Measurements from ENCODE around the gene KCNQ4. TPM values are rescaled to one million over a fixed set of nuclear protein-coding genes. Genes with fewer than 3 reads are reported as not detected.

KCNQ4 gene
- total RNA-seq, 2 donors from 2014 or later = 1.0 to 1.7 TPM

- Histone ChIP-seq H3K27me3 (no peaks in the 10 kb centered on the region), H3K9me3 (peaks cover 4 to 7% of the 10 kb centered on the region in 2 donors), H3K36me3 (peaks cover 10% of the 10 kb centered on the region), H3K4me3 (no peak overlapping the region), H3K4me1 (no peaks in the 10 kb centered on the region), H3K27ac (no peak overlapping the region)
- no peak for DNase-seq (ENCODE audit: low spot score)
- no peak for TF ChIP-seq CTCF (IDR thresholded peaks at IDR 0.05)
These were observed 7.1 kb upstream of the KCNQ4 start for GRCh38 chr1:40776236-40777072.

GRCh38 chr1:40777224-40777970 is 6.2 kb upstream of the KCNQ4 start:
- Histone ChIP-seq H3K4me3 (no peak overlapping the region), H3K9me3 (peaks cover 4 to 7% of the 10 kb centered on the region in 2 donors), H3K27me3 (no peaks in the 10 kb centered on the region), H3K36me3 (peaks cover under 1% of the 10 kb centered on the region), H3K4me1 (peaks cover 0 to 4% of the 10 kb centered on the region in 2 donors), H3K27ac (no peak overlapping the region)
- DNase-seq (ENCODE audit: low spot score) = no peak
- no peak for TF ChIP-seq CTCF (IDR thresholded peaks at IDR 0.05)

- Histone ChIP-seq H3K9me3 (peaks cover 4 to 7% of the 10 kb centered on the region in 2 donors), H3K27me3 (no peaks in the 10 kb centered on the region), H3K27ac (no peak overlapping the region), H3K4me3 (no peak overlapping the region), H3K36me3 (no peaks in the 10 kb centered on the region), H3K4me1 (peaks cover 0 to 23% of the 10 kb centered on the region in 2 donors)
- DNase-seq (ENCODE audit: low spot score) = no peak
- TF ChIP-seq CTCF (IDR thresholded peaks at IDR 0.05) = no peak
These were observed 2.6 kb upstream of the KCNQ4 start for GRCh38 chr1:40780678-40781607.

- H3K36me3 ChIP-seq = no peaks in the 10 kb centered on the region
- no peak overlapping the region for H3K4me3 ChIP-seq
- no peak overlapping the region for H3K27ac ChIP-seq
- no peak for DNase-seq (ENCODE audit: low spot score)
- H3K4me1 ChIP-seq = peaks cover 0 to 27% of the 10 kb centered on the region in 2 donors
- peaks cover 3 to 4% of the 10 kb centered on the region in 2 donors for H3K9me3 ChIP-seq
- H3K27me3 ChIP-seq = no peaks in the 10 kb centered on the region
- no peak for TF ChIP-seq CTCF (IDR thresholded peaks at IDR 0.05)
These were observed 2.0 kb upstream of the KCNQ4 start for GRCh38 chr1:40781608-40781971.

GRCh38 chr1:40782371-40782956 is 1.1 kb upstream of the KCNQ4 start:
- no peak for DNase-seq (ENCODE audit: low spot score)
- Histone ChIP-seq H3K4me1 (peaks cover 0 to 27% of the 10 kb centered on the region in 2 donors), H3K4me3 (peak overlapping the region in 1 of 2 donors; percentile 52), H3K27ac (no peak overlapping the region), H3K9me3 (no peaks in the 10 kb centered on the region), H3K36me3 (no peaks in the 10 kb centered on the region), H3K27me3 (no peaks in the 10 kb centered on the region)
- no peak for TF ChIP-seq CTCF (IDR thresholded peaks at IDR 0.05)
